ENCODE measurements around the gene TPRA1. TPM values are rescaled to one million over a fixed set of nuclear protein-coding genes. Genes with fewer than 3 reads are reported as not detected.

The TPRA1 gene
- total and polyA plus RNA-seq, 2 of the 4 experiments (the other 2 are of a cell fraction) = 17.9 to 40.1 TPM

DNA sequence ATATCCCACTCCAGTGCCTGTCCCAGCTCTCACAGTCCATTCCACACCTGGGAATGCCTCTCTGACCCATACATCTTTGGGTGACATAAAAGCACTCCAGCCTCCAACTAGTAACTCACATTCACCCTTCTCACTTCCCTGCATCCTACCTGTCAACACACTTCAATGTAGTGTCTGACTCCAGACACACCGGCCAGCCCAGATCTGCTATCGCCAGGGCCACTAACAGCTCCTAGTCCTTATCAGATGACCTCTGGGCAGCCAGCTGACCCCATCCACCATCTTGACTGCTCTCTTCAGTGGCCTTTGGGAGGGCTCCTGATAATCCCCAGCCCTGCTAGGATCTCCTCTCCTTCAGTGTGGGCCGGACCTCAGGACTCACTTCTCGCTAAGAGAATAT is 4.8 kb upstream of the TPRA1 start:
- Histone ChIP-seq H3K9ac (ENCODE audit: low read depth, low read length) (no peak overlapping the region), H2AK5ac (ENCODE audit: low read depth, low read length) (no peak overlapping the region), H3K4me3 (ENCODE audit: insufficient read depth, low read depth, low read length) (no peak overlapping the region), H3K9me1 (ENCODE audit: insufficient read depth, low read length) (peaks cover 14% of the 10 kb centered on the region), H3K27ac (ENCODE audit: insufficient read depth, low read length) (no peak overlapping the region), H3K4me2 (ENCODE audit: low read depth, low read length) (no peak overlapping the region), H4K8ac (ENCODE audit: low read depth in 2 of 2, low read length in 2 of 2) (no peak overlapping the region), H3K14ac (replicated peaks; ENCODE audit: low read depth, low read length) (no peak overlapping the region), H3K27me3 (ENCODE audit: control insufficient read depth, insufficient read depth, low read length) (no peaks in the 10 kb centered on the region), H3K36me3 (ENCODE audit: control insufficient read depth, insufficient read depth, low read length) (0 out of 2 replicates have a peak, but pooled peaks cover under 1% of the 10 kb centered on the region), H3K9me3 (ENCODE audit: control insufficient read depth, insufficient read depth, low read length) (no peaks in the 10 kb centered on the region), H4K5ac (ENCODE audit: low read depth, low read length) (no peak overlapping the region), H2BK5ac (ENCODE audit: low read depth, low read length, poor library complexity, severe bottlenecking) (no peak overlapping the region), H2BK15ac (ENCODE audit: low read depth, low read length) (no peak overlapping the region), H3K56ac (ENCODE audit: extremely low read depth, insufficient read depth, low read length) (no peak overlapping the region), H4K91ac (ENCODE audit: insufficient read depth, low read depth, low read length) (no peak overlapping the region), H3K18ac (ENCODE audit: low read depth, low read length) (no peak overlapping the region), H3K23ac (ENCODE audit: low read depth, low read length) (no peak overlapping the region), H2BK120ac (ENCODE audit: low read depth, low read length) (no peak overlapping the region), H3K4me1 (ENCODE audit: control insufficient read depth, insufficient read depth, low read length) (peaks cover 8% of the 10 kb centered on the region), H2AFZ (replicated peaks; ENCODE audit: low read length, poor library complexity) (no peak overlapping the region), H2AK9ac (replicated peaks; ENCODE audit: low read depth, low read length, poor library complexity) (no peak overlapping the region), H3K4ac (ENCODE audit: low read depth, low read length) (no peak overlapping the region), H4K20me1 (ENCODE audit: insufficient read depth, low read length) (no peaks in the 10 kb centered on the region), H2BK20ac (ENCODE audit: low read depth, low read length) (no peak overlapping the region), H3K79me1 (ENCODE audit: low read depth in 1 of 2, low read length in 2 of 2) (peaks cover 5 to 29% of the 10 kb centered on the region in 2 experiments)
- no peak for ATAC-seq (ENCODE audit: low read depth)
- in situ Hi-C loops (cut with MboI; ENCODE audit: low sequenced_read_pairs) = no loop called here
- DNase-seq = no peak
- CTCF ChIA-PET = no interaction called here
- TF ChIP-seq SMC3 (IDR thresholded peaks at IDR 0.05; ENCODE audit: low read depth, low read length) (no peak), RAD21 (IDR thresholded peaks at IDR 0.05; ENCODE audit: low read length) (no peak), MXI1 (IDR thresholded peaks at IDR 0.05; ENCODE audit: borderline replicate concordance, low read depth, low read length) (no peak), CEBPB (IDR thresholded peaks at IDR 0.05; ENCODE audit: low read depth, low read length) (no peak)
- no TSS peak for BruUV-seq (replicated peaks)
- WGBS, 2 experiments (ENCODE audit: extremely low coverage in 2 of 2, insufficient read length in 1 of 2) = 0% methylated on average over 1 of the region's 4 CpGs; no CpG with 5 or more reads in 1 of the 2 experiments
- intact Hi-C loops (cut with micrococcal nuclease) = no loop called here
- dilution Hi-C loops (cut with HindIII; ENCODE audit: low sequenced_read_pairs, unreplicated experiment) = no loop called here
- POLR2A ChIA-PET (ENCODE audit: unreplicated experiment) = no interaction called here
